ENCODE data around the gene SLC26A5.

Gene SLC26A5

DNA sequence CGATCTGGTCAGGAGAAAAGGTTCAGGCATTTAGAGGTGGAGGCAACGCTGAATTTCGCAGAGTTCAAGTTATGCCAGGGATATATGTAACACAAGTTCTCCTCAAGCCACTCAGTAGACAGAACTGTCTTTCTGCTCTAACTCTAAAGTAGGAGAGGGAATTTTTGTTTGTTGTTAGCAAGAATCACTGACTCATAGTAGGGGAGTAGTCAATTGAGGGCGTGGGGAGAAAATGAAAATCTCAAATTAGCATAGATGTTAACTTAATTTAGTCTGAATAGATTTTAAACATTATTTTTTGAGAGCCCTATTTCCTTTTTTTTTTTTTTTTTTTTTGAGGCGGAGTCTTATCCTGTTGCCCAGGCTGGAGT lies 64.0 kb downstream of the SLC26A5 start:
- Histone ChIP-seq H3K27me3 (ENCODE audit: low read length) (no peaks in the 10 kb centered on the region), H3K79me2 (ENCODE audit: insufficient read depth, low read length) (no peaks in the 10 kb centered on the region), H3K36me3 (ENCODE audit: low read length) (no peaks in the 10 kb centered on the region), H3F3A (ENCODE audit: insufficient read depth) (no peaks in the 10 kb centered on the region), H3K9ac (ENCODE audit: low read length) (no peak overlapping the region), H3K9me2 (replicated peaks; ENCODE audit: insufficient read depth, low read length) (no peaks in the 10 kb centered on the region), H4K20me1 (ENCODE audit: low read depth, low read length) (no peaks in the 10 kb centered on the region), H3K4me3 (ENCODE audit: insufficient read depth, low read length, poor library complexity, severe bottlenecking) (no peak overlapping the region), H3K27ac (ENCODE audit: low read depth, low read length) (no peak overlapping the region), H3K4me2 (ENCODE audit: low read depth, low read length, poor library complexity, severe bottlenecking) (no peak overlapping the region), H2AFZ (ENCODE audit: low read depth, low read length, severe bottlenecking) (no peak overlapping the region), H3K9me3 (ENCODE audit: insufficient read depth, low read length) (no peaks in the 10 kb centered on the region)
- TF ChIP-seq, protein P1, sequence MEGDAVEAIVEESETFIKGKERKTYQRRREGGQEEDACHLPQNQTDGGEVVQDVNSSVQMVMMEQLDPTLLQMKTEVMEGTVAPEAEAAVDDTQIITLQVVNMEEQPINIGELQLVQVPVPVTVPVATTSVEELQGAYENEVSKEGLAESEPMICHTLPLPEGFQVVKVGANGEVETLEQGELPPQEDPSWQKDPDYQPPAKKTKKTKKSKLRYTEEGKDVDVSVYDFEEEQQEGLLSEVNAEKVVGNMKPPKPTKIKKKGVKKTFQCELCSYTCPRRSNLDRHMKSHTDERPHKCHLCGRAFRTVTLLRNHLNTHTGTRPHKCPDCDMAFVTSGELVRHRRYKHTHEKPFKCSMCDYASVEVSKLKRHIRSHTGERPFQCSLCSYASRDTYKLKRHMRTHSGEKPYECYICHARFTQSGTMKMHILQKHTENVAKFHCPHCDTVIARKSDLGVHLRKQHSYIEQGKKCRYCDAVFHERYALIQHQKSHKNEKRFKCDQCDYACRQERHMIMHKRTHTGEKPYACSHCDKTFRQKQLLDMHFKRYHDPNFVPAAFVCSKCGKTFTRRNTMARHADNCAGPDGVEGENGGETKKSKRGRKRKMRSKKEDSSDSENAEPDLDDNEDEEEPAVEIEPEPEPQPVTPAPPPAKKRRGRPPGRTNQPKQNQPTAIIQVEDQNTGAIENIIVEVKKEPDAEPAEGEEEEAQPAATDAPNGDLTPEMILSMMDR (IDR thresholded peaks at IDR 0.05; ENCODE audit: insufficient read depth, low read length, poor library complexity, severe bottlenecking), result no peak
- no peak for TF ChIP-seq EZH2phosphoT487 (conservative IDR thresholded peaks at IDR 0.05; ENCODE audit: low read length)

DNA sequence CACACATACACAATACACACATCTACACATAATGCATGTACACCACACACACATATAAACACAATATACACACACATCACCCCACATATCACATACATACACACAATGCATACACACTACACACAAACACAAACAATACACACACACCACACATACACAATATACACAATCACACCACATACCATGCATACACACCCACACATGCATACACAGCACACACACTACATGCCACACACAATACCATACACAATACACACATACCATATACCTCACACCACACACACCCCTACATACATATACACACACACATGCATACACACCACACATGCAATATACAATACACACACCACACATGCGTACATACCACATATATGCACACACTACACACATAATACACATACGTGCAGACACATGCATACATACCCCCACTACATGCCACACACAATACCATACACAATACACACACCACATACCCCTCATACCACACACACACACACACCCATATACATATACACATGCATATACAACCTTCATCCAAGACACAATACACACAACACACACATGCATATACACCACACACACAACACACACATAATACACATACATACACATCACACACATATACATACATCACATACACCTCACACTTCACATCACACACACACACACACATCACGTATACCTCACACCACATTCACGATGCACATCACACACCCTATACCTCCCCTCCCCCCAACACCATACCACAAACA lies 64.6 kb downstream of the SLC26A5 start:
- Histone ChIP-seq H2AFZ (ENCODE audit: low read depth, low read length, severe bottlenecking) (no peak overlapping the region), H3K9ac (ENCODE audit: low read length) (no peak overlapping the region), H3K79me2 (ENCODE audit: insufficient read depth, low read length) (no peaks in the 10 kb centered on the region), H3K27me3 (ENCODE audit: low read length) (no peaks in the 10 kb centered on the region), H3K9me2 (replicated peaks; ENCODE audit: insufficient read depth, low read length) (no peaks in the 10 kb centered on the region), H3K4me2 (ENCODE audit: low read depth, low read length, poor library complexity, severe bottlenecking) (no peak overlapping the region), H3K4me3 (ENCODE audit: insufficient read depth, low read length, poor library complexity, severe bottlenecking) (no peak overlapping the region), H4K20me1 (ENCODE audit: low read depth, low read length) (no peaks in the 10 kb centered on the region), H3K36me3 (ENCODE audit: low read length) (no peaks in the 10 kb centered on the region), H3K9me3 (ENCODE audit: insufficient read depth, low read length) (no peaks in the 10 kb centered on the region), H3F3A (ENCODE audit: insufficient read depth) (no peaks in the 10 kb centered on the region), H3K27ac (ENCODE audit: low read depth, low read length) (no peak overlapping the region)
- no peak for TF ChIP-seq EZH2phosphoT487 (conservative IDR thresholded peaks at IDR 0.05; ENCODE audit: low read length)
- TF ChIP-seq, protein P1 (IDR thresholded peaks at IDR 0.05; ENCODE audit: insufficient read depth, low read length, poor library complexity, severe bottlenecking), result no peak

DNA sequence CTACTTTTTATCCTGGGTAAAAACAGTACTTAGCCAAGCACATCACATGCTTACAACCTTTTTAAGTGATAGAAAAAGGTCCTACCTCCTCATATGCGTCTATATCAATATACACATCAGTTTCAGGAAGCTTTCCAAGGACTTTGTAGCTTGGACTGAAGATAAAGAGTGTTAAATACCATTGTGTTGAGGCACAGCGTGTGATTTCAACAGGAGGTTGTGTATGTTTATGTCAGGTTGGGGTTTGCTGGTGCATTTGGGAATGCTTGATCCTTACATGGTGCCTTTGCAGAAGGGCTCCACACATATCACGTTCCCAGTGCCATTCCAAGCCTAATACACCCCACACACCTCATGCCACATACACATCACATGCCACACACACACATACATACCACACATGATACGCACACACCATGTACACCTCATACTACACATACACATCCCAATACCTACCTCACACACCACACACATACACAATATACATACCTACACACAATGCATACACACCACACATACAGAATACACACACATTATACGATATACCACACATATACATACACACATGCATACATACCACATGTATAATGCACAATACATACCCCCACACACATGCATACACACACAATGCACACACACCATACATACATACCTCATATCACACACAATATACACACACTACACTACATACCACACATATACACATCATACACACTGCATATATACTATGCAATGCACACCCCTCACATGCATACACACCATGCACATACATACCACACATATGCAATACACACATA lies 65.4 kb downstream of the SLC26A5 start:
- Histone ChIP-seq H3K27me3 (ENCODE audit: low read length) (no peaks in the 10 kb centered on the region), H3K27ac (ENCODE audit: low read depth, low read length) (no peak overlapping the region), H3K79me2 (ENCODE audit: insufficient read depth, low read length) (no peaks in the 10 kb centered on the region), H4K20me1 (ENCODE audit: low read depth, low read length) (no peaks in the 10 kb centered on the region), H3K36me3 (ENCODE audit: low read length) (no peaks in the 10 kb centered on the region), H3K4me3 (ENCODE audit: insufficient read depth, low read length, poor library complexity, severe bottlenecking) (no peak overlapping the region), H2AFZ (ENCODE audit: low read depth, low read length, severe bottlenecking) (no peak overlapping the region), H3K9ac (ENCODE audit: low read length) (no peak overlapping the region), H3K9me2 (replicated peaks; ENCODE audit: insufficient read depth, low read length) (no peaks in the 10 kb centered on the region), H3K9me3 (ENCODE audit: insufficient read depth, low read length) (no peaks in the 10 kb centered on the region), H3K4me2 (ENCODE audit: low read depth, low read length, poor library complexity, severe bottlenecking) (no peak overlapping the region), H3F3A (ENCODE audit: insufficient read depth) (no peaks in the 10 kb centered on the region)
- TF ChIP-seq EZH2phosphoT487 (conservative IDR thresholded peaks at IDR 0.05; ENCODE audit: low read length), result no peak
- TF ChIP-seq, protein P1 (IDR thresholded peaks at IDR 0.05; ENCODE audit: insufficient read depth, low read length, poor library complexity, severe bottlenecking), result no peak
